GM21825 (cell line): ENCODE results near the gene UTP14C.
"Not testable (repeated sequence)": the region's sequence is repeated elsewhere in the genome, so short reads cannot be mapped to it uniquely, and the experiment has no call there.

Experiments
- ATAC-seq: cut with Tn5 transposase; IDR thresholded peaks from one replicate; pipeline ENCODE4 v1.9.1; 2021; ENCODE audit warnings: mild to moderate bottlenecking, moderate library complexity; ENCODE audit not compliant: unreplicated experiment

UTP14C gene

DNA sequence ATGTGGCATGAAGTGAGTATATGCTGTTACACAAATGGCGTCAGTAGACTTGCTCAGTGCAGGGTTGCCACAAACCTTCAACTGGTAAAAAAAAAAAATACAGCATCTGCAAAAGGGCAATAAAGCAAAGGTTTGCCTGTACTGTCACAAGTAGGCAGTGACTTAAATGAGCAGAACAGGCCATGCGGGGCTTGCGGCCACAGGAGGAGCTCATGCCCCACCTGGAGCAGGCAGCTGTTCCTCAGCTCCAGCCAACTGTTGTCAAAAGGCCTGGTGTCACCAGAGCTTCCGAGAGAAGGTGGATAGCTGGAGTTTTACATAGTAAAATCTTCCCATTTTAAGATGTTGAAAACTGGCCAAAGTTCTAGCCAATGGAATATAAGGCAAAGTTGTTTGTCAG is 20.9 kb upstream of the UTP14C start:
- ATAC-seq = no peak

GRCh38 chr13:52004511-52005170 is 19.9 kb upstream of the UTP14C start:
- ATAC-seq = no peak

- no peak for ATAC-seq
Observed at GRCh38 chr13:52005841-52006522, 18.5 kb upstream of the UTP14C start.

- no peak for ATAC-seq
Observed at GRCh38 chr13:52006523-52007245, 17.8 kb upstream of the UTP14C start.

DNA sequence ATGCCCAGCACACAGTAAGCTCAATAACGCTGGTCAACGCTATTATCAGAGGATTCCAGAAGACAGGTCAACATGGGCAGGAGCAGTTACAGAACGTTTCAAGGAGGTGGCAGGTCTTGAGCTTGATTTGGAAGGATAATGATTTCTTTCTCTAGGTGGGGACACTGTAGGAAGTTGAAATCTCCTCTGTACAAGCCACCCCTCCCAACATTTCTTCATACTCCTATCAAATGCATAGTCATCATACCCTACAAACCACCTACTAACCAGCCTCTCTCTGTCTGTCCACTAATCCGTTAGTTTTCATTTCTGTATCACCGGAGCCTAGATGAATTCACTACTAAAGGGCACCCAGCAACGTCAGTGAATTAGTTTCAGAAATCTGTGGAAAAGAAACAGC is 14.5 kb upstream of the UTP14C start:
- no peak for ATAC-seq

GRCh38 chr13:52010890-52011631 is 13.4 kb upstream of the UTP14C start, which contains the start of gene ATP7B:
TSS of gene ATP7B (minus strand) at chr13:52011450. CDS start at chr13:52011337, 113 bp downstream.
- no peak for ATAC-seq

- peak; percentile 99 for ATAC-seq
Observed at GRCh38 chr13:52011632-52012511, 12.6 kb upstream of the UTP14C start, which contains the start of gene ALG11. TSS of gene ALG11 (plus strand) at chr13:52012398. CDS start at chr13:52012419, 21 bp downstream.

GRCh38 chr13:52012512-52012836 is 12.0 kb upstream of the UTP14C start:
- ATAC-seq = no peak

DNA sequence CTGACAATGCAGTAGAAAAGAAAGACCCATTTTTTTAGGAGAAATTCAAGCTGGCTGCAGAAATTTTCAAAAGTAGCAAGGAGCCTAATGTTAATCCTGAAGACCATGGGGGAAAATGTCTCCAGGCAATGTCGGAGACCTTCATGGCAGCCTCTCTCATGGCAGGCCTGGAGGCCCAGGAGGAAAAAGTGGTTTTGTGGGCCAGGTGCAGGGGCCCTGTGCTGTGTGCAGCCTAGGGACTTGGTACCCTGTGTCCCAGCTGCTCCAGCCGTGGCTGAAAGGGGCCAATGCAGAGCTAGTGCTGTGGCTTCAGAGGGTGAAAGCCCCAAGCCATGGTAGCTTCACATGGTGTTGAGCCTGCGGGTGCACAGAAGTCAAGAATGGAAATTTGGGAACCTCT is 8.2 kb upstream of the UTP14C start:
- no peak for ATAC-seq

- ATAC-seq = no peak
Observed at GRCh38 chr13:52020191-52020590, 4.3 kb upstream of the UTP14C start.

- ATAC-seq = no peak
Observed at GRCh38 chr13:52022356-52022755, 2.1 kb upstream of the UTP14C start.

- no peak for ATAC-seq
Observed at GRCh38 chr13:52025475-52026245, 1.2 kb downstream of the UTP14C start.

DNA sequence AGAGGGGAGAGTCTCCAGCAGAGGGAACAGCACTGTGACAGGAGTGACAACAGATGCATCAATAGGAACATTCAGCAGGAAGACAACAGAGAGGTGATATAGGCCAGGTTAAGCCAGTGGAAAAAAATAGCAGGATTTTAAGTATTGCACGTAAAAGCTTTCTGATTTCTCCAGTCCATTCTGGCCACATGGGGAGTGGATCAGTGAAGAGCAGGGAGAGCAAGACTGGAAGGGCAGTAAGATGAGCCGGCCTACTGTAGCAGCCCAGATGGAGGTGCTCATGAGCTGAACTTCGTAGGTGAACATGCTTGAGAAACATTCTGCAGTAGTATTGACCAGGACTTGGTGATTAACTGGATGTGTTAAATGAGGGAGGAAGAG is 1.7 kb downstream of the UTP14C start:
- ATAC-seq = no peak

DNA sequence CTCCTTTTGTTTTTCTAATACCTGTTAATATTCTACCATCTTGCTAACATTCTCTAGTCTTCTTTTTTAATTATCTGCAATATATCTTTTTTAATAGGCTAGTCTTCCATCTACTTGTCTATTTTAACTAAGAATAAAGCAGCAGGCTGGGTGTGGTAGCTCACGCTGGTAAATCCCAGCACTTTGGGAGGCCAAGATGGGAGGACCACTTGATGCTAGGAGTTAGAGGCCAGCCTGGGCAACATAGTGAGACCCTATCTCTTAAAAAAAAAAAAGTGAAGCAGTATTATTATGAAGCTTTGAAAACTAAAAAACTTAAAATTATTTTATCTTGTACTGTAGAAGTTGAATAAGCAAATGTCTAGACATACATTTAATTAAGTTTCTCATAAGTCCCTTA is 3.3 kb downstream of the UTP14C start:
- no peak for ATAC-seq

DNA sequence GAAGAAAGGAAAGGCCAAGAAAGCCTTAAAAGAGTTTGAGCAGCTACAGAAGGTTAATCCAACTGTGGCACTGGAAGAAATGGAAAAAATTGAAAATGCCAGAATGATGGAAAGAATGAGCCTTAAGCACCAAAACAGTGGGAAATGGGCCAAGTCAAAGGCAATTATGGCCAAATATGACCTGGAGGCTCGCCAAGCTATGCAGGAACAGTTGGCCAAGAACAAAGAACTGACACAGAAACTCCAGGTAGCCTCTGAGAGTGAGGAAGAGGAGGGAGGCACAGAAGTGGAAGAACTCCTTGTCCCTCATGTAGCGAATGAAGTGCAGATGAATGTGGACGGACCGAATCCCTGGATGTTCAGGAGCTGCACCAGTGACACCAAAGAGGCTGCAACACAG is 5.1 kb downstream of the UTP14C start:
- ATAC-seq = no peak

GRCh38 chr13:52030401-52030800 is 5.9 kb downstream of the UTP14C start:
- ATAC-seq = not testable (repeated sequence)

GRCh38 chr13:52033039-52033438 is 8.5 kb downstream of the UTP14C start:
- ATAC-seq = no peak

DNA sequence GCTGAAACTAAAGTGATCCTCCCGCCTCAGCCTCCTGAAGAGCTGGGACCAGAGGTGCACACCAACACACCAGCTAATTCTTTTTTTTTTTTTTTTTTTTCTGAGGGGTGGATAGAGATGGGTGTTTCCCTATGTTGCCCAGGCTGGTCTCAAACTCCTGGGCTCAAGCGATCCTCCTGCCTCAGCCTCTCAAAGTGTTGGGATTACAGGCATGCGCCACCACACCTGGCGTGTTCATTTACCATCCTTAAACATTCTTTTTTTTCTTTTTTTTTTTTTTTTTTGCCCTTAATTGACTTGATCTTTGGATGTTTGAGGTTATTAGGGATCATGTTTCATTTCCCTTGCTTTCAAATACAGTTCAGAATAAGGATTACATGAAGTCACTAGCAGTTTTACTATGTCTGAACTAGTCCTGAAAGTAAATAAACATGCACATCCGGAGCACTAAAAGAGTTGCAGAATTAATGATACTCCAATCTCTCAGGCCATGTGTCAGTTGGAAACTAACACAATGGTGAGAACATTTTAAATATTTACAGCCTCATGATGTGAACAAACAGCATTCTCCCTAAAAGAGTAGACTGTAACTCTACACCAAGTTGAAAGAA is 10.2 kb downstream of the UTP14C start:
- no peak for ATAC-seq

- ATAC-seq = no peak
Observed at GRCh38 chr13:52036037-52036436, 11.5 kb downstream of the UTP14C start.
